Measurements from ENCODE around the gene EFNA1. TPM values are rescaled to one million over a fixed set of nuclear protein-coding genes. Genes with fewer than 3 reads are reported as not detected.

The EFNA1 gene
- total RNA-seq, 1 experiment from 2014 or later, result 19.7 TPM

DNA sequence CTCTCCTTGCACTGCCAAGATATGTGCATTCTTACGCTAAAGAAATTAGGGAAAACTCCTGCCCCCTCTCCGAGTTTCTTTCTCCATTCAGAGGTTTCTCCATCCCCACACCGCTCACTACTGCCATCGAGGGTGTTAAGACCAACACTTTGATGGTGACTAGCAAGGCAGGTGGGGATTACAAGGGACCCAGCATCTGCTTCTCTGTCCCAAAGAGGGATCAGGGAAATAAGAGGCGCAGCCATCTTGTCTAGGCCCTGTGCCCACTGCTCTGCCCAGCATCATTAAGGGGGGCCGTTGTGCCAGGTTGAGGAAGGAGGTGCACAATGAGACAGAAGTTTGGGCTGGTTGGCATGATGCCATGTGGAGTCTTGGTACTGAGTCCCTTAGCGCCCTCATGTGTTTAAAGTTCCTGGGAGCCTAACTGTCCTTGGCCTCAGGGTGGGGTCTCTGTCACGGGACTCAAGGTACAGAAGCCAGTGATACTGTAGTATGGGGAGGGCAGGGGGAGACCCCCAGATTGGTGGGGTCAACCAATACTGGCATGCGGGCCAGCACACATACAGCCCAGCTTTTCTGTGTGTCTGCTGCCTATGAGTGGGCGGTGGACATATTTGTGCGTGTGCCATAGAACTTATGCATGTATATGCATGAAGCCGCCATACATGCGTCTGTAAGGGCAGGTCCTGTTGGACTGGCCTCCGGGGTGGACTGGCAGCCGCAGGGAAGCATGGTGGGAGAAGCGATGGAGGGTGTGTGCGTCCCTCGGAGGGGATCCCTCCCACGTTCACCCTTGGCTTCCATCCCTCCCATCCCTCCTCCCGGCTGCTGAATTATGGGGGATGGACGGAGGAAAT, 43.6 kb upstream of the EFNA1 start:
- ChIA-PET POLR2A (interaction anchor here (1.2 to 1.9 kb wide), 6 partner anchors 17 to 110 kb away, joined by 3 to 7 read pairs (median 6); partner anchors contain the start of gene KRTCAP2), CTCF (interaction anchor here (0.6 to 3.1 kb wide), 30 partner anchors 8 to 537 kb away, joined by 3 to 52 read pairs (median 5); partner anchors contain the start of genes ADAM15, EFNA1, EFNA4 and KRTCAP2), RAD21 (ENCODE audit: low non-redundant PET in 1 of 2, low total read pairs in 2 of 2, uncharacterized antibody in 2 of 2, unreplicated experiment in 2 of 2) (interaction anchor here (1.0 to 1.5 kb wide), 5 partner anchors 21 to 83 kb away, joined by 3 to 12 read pairs (median 8); partner anchors contain the start of gene EFNA4 (in 1 of the 2))
- intact Hi-C loops (cut with micrococcal nuclease), result loop anchor here (1.0 to 5.0 kb wide), 6 partner anchors 13 to 527 kb away; partner anchors contain the start of genes CKS1B and UBE2Q1
- no TSS peak for BruUV-seq (replicated peaks)
- H4K20me1 ChIP-seq (ENCODE audit: insufficient read depth), result no peaks in the 10 kb centered on the region
- peaks cover 0 to 6% of the 10 kb centered on the region in 2 experiments; a peak in 1 of 4 replicates for H3K36me3 ChIP-seq (ENCODE audit: control insufficient read depth in 1 of 2, insufficient read depth in 2 of 2, low read length in 2 of 2)
- no peaks in the 10 kb centered on the region for H3K9me3 ChIP-seq (ENCODE audit: control insufficient read depth in 1 of 2, insufficient read depth in 1 of 2, low read depth in 1 of 2, low read length in 2 of 2)
- peaks cover 29 to 67% of the 10 kb centered on the region in 2 experiments for H3K4me1 ChIP-seq (ENCODE audit: control insufficient read depth in 1 of 2, insufficient read depth in 2 of 2, low read length in 2 of 2)
- no peak for DNase-seq (ENCODE audit: low read depth, low spot score)
- peak overlapping the region; percentile 90 for H3K4me2 ChIP-seq (ENCODE audit: low read length)
- peak; percentile 0; the same call in 1 of the 2 replicates for ATAC-seq
- peak in 2 of 3 experiments; percentile 41 to 44; a peak in 4 of 6 replicates for TF ChIP-seq CTCF (IDR thresholded peaks at IDR 0.05 in 2 of 3, conservative IDR thresholded peaks at IDR 0.05 in 1 of 3; ENCODE audit: borderline replicate concordance in 1 of 3, insufficient read depth in 1 of 3, low read depth in 2 of 3, low read length in 2 of 3)
- TF ChIP-seq POLR2AphosphoS5 (IDR thresholded peaks at IDR 0.05; ENCODE audit: low read depth, low read length), result peak; percentile 52; the same call in 1 of the 2 replicates
- TF ChIP-seq REST (IDR thresholded peaks at IDR 0.05; ENCODE audit: low read depth), result no peak
- H2AFZ ChIP-seq (ENCODE audit: low read depth, low read length, poor library complexity, severe bottlenecking), result no peak overlapping the region
- peak overlapping the region; percentile 67 for H3K27ac ChIP-seq (ENCODE audit: low read depth, low read length)
- H3K4me3 ChIP-seq (replicated peaks in 1 of 2; ENCODE audit: low read depth in 1 of 2, low read length in 2 of 2), result peak overlapping the region; percentile 61 to 67
- no peaks in the 10 kb centered on the region for H3K9me2 ChIP-seq (ENCODE audit: insufficient read depth)
- no peaks in the 10 kb centered on the region for H3K27me3 ChIP-seq (ENCODE audit: insufficient read depth, low read length)
- peak overlapping the region; percentile 79 for H3K9ac ChIP-seq (ENCODE audit: low read length)
- H3K79me2 ChIP-seq (ENCODE audit: insufficient read depth, low read length), result no peaks in the 10 kb centered on the region; the same call in 1 of the 2 replicates

Data from HCT116 (cell line).